CMK (cell line): ENCODE results near the gene E2F4.

ENCODE experiments used
- DNase-seq: peaks from one replicate; pipeline ENCODE4 v3.0.0-alpha.2; 2010; ENCODE audit warnings: low read depth

Gene E2F4

DNA sequence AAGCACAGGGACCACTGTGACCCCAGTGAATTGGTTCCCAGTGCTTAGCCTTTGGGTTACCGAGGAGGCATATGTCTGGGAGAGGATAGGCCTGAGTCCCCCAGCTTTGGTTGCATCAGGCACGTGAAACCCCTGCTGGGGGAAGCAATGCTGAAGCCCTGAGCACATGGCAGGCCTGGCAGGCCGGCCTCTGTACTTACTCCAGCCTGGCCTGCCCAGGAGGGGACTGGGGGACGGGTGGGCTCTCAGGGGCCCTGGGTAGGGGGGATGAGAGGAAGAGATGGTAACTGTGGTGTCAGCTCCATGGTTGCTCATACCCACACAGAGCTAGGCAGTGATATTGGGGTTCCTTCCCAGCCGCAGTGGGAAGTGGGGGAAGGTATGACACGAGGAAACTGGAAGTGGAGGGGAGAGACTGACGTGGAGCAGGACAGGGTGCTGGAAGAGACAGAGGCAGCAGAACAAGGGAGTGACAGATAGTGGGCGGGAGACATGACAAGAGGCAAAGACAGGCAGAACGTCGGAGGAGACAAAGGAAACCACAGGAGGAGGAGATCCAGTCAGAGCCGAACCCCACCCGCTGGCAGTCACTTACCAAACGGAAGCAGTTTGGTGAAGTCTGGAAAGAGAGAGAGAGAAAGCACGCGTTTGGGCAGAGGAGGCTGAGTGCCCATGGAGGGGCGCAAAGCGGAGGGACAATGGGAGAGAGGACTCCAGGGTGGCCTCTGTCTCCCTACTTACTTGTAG lies 44.0 kb downstream of the E2F4 start:
- no peak for DNase-seq

DNA sequence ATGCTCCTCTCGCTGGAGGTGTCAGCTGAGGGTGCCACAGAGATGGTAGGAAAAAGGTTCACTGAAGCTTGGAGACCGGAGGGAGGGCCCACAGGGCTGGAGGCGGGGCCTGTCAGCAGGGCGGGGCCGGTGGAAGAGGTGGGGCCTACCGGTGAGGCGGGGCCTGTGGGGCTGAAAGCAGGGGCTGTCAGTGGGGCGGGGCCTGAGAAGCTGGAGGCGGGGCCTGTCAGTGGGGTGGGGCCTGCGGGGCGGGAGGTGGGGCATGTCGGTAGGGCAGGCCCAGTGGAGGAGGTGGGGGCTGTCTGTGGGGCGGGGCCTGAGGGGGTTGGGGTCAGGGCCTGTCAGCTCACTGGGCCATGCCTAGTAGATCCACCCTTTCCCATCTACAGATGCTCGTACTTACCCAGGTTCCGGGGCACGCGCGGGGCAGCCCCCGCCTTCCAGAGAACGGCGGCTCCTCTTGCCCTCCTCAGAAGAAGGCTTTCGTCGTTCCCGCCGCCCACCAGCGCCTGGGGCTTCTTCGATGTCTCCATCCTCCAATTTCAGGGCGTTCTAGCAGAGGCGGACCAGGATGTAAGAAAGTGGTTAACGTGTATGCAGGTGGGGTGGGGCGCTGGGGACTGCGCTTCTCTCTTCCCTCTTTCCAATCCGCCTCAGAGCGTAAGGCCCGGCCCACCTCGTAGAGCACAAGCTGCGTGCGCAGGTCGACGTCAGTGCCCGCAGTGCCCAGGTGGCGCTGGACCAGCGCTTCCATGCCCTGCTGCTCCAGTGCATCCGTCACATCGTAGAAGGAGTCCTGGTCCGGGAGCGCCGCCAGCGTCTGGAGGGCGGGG lies 44.8 kb downstream of the E2F4 start:
- DNase-seq: peak; percentile 75

DNA sequence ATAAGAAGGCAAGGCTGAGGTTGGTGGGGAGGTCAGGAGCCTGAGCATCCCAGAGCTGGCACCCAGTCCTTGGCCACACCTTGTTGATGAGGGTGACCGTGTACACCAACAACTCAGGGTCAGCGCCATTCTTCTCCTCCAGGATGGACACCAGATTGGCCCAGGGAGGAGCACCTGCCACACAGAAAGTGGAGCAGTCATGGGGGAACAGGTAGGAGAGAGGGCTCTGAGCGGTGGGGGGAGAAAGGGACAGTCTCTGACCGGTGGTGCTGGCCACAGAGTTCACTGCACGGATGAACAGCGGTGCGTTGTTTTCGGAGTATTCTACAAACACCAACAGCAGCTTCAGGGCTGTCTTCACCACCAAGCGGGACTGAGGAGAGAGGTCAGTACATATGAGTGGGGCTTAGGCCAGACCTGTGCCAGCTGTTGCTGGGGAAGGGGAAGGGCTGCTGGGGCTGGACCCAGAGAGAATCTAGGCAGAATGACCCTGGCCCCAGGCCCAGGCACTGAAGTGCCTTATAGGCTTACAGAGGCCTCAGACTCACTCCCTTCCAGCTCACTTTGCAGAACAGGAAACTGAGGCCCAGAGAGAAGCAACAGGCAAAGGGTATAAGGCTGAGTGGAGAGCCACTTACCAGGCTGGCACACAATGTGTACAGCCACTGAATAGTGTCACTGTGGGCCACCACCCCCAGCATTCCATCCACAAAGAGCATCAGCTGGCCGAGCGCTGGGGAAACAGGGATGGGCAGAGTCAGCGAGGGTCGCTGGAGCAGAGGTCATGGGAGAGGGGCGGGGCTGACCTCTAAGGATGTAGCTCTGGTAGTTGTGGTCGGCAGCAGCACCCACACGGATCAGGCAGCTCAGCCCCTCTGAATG lies 45.7 kb downstream of the E2F4 start:
- no peak for DNase-seq

DNA sequence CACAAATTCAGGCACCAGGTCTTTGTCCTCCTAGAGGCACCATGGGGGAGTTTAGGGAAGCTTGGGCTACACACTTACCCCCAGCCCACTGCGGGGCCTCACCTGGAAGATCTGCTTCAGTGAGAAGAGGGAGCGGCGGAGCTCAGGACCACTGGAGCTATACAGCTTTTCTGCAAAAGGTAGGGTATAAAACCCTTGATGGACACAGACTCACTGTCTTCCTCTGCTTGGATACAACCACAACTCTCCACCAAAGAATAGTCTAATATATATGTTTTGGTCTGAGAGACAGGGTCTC lies 46.3 kb downstream of the E2F4 start:
- DNase-seq: no peak

DNA sequence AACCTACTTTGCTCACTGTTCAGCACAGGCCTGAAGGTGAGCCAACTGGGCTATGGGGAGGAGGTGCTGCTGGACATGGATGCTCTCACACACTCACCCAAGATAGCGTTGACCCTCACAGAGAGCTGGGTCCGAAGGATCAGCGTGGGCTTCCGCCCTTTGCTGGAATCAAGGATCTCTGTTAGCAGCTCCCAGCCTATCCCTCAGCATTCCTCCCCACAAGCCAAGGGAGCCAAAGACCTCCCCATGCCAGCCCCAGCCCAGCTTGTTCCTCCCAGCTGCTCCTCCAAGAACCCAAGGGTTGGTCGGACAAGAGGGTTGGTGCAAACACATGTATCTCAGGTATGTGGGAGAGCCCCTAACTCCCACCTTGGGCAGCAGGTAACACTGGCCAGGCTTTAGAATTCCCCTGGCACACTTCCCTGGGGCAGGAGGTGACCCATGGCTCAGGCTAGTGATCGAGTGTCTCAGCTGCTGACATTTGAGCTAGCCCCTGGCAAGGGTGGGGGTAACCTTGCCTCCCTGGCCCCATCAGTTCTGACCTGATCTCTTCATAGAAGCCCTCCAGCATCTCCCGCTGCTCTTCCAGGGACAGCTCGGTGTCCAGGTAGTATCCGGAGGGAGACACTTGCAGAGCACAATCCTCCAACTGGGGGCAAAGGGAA lies 47.0 kb downstream of the E2F4 start:
- DNase-seq: no peak

DNA sequence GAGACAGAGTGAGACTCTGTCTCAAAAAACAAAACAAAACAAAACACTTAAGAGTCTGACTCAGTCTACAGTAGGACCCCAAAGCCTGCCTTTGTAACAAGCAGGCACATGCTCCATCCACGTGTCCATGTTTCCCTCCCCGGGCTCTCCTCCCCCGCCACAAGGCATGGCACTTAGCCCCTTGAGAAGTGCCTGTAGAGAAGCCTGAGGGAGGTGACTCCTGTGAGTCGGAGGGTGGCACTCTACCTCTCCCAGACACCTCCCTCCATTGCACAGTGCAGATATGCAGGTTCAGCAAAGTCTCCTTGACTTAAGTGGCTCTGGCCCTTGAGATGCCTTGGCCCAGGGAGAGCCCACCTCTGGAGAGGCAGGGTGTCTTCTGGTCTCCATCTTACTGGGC lies 48.6 kb downstream of the E2F4 start:
- no peak for DNase-seq

DNA sequence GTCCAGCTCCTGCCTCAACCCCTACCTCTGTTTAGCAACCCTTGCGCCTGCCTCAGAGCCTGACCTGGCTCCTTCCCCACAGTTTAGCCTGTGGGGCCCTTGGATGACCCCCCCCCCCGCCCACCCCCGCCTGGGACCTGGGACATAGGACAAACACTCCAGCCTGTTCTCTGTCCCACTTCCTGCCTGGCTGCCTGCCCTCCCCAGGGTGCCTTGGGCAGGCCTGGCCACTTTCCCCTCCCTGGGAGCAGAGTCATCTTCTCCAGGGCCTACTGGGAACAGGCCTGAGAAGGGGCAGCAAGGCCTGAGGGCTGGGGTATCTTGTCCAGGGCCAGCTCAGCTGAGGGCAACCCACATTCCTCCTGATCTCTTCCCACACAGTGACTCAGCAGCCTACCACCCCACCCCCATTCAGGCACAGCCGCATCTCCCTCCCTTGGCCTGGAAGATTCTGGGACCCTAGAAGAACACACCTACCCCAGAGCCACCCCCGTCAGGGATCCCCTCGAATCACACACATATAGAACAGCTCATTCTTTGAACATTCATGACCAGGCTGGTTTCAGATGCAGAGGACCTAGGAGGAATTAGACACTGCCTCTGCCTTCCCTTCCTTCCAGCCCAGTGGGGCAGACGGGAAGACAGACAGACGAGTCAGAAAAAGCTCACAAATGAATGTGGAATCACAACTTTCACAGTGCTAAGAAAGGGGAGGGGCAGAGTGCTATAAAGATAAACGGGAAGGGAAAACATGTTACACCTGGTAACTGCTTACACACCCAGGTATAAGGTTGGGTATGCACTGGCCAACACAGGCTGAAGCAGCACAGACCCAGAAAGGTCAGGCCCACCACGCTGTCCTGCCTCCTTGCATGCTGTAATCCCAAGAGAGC lies 49.3 kb downstream of the E2F4 start:
- peak; percentile 63 for DNase-seq

DNA sequence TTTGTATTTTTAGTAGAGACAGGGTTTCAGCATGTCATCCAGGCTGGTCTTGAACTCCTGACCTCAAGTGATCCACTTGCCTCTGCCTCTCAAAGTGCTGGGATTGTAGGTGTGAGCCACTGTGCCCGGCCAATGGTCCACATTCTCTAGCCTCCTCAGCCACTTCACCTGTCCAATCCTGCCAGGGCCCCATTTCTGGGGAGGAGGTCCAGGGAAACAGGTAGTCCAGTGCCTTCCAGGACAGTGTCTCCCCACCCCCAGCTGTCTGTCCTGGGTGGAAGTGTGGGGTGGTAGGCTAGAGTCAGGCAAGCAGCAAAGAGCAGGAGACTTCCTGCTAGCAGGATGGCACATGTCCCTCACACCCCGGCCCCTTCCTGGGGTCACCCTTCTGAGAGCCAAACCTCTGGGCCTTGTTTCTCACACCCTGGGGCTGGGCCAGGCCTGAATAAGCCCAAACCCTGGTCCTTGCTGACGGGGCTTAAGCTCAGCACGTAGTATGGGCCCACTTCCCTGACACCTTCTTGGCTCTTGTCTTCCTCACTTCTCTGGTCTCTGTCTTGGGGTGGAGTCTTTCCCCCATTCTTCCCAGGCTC lies 50.3 kb downstream of the E2F4 start:
- DNase-seq: no peak

DNA sequence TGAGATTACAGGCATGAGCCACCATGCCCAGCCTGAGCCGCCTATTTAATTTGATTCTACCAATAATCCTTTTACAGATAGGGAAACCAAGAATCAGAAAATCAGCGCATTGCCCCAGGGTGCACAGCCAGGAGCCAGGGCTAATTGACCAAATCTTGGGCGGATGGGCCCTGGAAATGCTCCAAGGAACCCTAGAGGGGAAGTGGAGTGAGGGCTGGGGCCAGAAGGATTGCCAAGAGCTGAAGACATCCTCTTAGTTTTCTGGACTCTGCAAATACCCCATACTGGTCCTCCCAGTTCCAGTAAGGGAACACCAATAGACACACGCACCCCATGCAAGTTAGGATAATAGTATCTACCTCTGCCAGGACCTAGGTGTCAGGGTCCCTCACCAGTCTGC lies 51.5 kb downstream of the E2F4 start:
- DNase-seq: no peak

DNA sequence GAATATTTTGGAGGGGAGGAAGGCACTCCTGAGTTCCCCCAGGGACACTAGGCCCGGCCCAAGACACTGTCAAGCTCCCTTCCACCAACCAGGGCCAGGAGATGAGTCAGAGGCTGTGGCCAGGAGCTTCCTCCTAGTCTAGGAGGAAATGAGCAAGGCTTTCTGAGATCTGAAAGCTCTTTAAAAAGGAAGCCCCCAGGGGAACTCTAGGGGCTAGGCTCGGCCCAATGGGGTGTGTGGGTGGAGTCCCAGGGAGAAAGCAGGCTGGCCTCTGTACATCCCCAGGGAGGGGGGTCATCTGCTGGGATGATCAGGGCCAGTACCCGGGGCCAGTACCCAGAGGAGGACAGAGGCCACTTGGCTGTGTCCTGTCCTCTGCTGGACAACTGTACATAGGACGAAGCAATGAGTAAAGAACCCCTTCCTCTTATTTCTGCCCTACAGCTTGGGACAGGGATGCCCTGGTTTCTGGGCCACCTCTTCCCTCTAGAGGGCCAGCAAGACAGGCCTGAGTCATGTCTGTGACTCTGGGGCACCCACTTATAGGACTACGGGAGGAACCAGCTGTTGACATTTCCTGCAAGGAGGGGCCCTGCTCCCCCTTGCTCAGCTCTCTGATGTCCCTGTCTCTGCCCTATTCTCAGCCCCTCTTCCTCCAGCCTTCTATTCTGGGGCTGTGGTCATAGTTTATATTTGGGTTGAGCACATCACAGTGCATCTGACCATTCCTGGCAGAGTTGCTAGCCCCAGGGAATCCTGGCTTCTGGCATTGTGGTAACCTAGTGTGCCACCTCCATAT lies 52.6 kb downstream of the E2F4 start:
- DNase-seq: peak; percentile 70

DNA sequence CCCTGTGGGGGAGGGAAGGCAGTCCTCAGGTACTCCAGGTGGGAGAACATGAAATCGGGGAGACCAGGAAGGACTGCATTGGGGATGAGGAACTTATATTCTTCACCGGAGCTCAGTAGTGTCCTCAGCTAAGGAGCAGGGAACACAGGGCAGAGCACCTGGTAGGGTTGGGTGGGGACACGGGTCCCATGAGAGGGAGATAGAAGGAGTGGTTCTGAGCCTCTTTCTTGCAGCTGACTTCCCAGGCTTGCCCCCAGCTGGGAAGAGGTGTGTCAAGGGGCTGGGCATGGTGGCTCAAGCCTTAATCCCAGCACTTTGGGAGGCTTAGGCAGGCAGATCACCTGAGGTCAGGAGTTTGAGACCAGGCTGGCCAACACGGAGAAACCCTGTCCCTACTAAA lies 53.2 kb downstream of the E2F4 start:
- DNase-seq: no peak

DNA sequence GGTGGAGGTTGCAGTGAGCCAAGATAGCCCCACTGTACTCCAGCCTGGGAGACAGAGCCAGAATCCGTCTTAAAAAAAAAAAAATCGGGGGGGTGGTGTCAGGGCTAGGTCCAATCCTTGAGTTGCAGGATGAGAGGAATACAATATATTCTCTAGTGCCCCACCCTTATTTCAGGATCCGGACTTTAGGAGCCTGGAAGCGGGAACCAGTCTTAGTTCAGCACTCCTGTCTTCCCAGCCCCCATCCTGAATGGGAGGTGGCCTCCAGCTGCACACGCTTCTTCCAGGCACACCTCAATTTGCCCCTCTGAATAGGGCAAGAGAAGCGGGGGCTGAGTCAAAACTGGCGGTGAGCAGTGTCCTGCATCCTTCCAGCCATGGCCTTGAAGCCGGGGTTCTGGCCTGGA lies 53.7 kb downstream of the E2F4 start:
- no peak for DNase-seq

DNA sequence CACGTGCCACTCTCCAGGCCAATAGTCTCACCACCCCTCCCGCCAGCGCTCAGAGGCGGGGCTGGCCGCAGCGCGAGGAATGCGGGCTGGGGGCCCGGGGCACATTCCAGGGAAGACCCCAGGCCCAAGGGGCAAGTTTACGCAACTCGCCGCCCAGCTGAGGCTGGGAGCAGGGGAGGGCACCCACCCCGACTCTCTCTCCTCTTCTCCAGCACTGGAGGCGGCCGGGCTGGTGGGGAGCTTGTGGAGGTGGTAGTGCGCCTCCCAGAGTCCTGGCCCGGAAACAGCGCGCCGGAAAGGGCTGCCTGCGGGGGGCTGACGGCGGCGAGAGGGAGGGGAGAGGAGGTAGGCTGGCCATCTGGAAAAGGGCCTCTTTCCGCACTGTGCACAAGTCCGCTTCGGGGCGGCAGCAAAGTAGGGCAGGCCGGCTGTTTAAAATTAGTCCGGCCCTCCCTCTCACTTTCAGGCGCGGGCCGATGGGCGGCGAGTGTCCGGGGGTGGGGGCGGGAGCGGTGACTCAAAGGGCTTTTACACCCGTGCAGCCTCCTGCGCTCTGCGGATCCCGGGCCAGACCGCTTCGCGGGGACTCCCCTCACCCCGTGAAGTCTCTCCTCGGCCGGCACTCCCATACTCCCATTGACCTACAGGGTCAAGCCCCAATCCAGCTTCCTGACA lies 54.3 kb downstream of the E2F4 start:
- DNase-seq: peak; percentile 65

DNA sequence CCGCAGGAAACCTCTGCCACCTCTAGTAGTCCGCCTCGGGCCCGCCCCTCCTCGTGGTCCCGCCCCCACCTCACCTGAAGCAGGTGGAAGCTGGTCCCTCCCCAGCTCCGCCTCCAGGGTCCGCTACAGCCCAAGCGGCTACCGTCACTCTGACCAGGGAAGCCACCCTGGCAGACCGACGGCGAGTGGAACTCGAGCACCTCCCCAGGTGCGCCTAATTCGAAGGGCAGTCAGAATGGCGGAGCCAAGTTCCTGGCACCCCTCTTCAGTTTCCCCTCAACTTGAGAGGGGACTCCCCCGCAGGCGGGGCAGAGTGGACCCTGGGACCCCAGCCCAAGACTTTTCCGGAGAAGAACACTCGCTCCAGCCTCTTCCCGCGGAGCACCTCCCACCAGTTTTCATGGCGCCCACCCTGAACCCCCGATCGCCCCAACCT lies 54.8 kb downstream of the E2F4 start:
- no peak for DNase-seq

DNA sequence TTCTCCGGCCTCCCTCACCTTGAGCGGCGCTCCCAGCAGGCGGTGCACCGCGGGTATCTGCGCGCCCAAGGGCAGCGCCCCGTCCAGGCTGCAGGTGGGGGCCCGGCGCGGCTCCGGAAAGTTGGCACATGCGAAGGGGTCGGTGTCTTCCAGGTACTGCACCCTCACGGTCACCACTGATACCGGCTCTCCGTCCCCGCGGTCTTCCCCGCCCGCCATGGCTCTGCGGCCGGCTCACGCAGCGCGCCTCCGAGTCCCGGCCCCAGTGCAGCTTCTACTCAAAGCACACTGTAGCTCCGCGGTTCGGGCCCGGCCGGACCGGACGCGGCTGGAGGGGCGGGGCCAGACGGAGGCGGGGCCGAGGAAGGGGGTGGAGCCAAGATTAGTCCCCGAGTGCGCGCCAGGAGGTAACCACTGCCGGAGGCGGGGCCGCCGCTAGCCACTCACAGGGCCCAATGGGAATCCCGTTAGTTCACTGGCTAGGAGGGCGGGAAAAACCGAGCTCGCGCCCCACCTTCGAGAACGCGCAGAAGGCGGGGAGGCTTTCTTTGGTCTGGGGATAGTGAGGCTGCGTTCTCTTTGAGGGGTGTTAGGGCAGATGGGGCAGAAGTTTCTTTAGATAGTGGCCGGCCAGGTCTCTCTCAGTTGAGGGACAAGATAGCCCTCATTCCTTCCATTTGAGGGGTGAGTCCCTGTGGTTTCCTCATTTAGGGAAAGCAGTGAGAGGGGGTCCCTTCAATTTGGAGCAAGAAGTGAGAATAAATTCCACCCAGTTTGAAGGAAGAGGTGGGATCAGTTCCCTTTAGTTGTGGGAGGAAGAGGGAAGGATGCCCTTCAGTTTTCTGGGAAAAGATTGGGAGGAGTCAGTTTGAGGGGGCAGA lies 55.5 kb downstream of the E2F4 start, which contains the start of gene FHOD1:
Gene FHOD1, minus strand, starts transcription at position 290 of the 881 bp plus-strand sequence. Its CDS starts 71 bp downstream, at position 219.
- DNase-seq: peak; percentile 93

DNA sequence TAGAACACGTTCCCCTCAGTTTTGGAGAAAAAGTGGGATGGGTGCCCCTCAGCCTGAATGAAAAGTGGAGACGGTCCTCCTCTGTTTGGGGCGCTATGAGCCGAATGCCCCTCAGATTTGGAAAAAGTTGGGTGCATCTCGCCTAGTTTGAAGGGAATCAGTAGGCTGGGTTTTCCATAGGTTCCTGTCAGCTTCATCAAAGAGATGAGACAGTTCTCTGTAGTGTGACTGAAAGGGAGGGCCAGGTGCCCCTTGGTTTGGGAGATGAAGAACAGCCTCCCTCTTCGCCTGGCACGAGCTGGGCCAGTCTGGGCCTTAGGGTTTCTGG lies 56.1 kb downstream of the E2F4 start:
- DNase-seq: no peak
